ENCODE measurements around the gene ARID1B.

ARID1B gene

GRCh38 chr6:157229132-157229618 lies 452.0 kb downstream of the ARID1B start:
- H3K4me1 ChIP-seq (ENCODE audit: low read length), result peaks cover 2% of the 10 kb centered on the region; the same call in 1 of the 2 replicates
- H3K27ac ChIP-seq (ENCODE audit: low read length), result peak overlapping the region; percentile 48; the same call in 1 of the 2 replicates
- no peak overlapping the region for H3K9ac ChIP-seq (ENCODE audit: low read length)
- no peak overlapping the region for H2AFZ ChIP-seq (ENCODE audit: low read length)
- H3F3A ChIP-seq (ENCODE audit: insufficient read depth, low read length), result no peaks in the 10 kb centered on the region
- H3K4me2 ChIP-seq (ENCODE audit: low read depth, low read length), result no peak overlapping the region
- no peak for DNase-seq
- no peaks in the 10 kb centered on the region for H3K36me3 ChIP-seq (replicated peaks; ENCODE audit: insufficient read depth, low read length)
- TF ChIP-seq EZH2phosphoT487 (IDR thresholded peaks at IDR 0.05; ENCODE audit: low read length) (no peak), EZH2 (optimal IDR thresholded peaks at IDR 0.05; ENCODE audit: low read depth, low read length) (no peak), CTCF (IDR thresholded peaks at IDR 0.05; ENCODE audit: low read length) (no peak)
- H3K79me2 ChIP-seq (ENCODE audit: low read length), result no peaks in the 10 kb centered on the region
- no peaks in the 10 kb centered on the region for H3K9me2 ChIP-seq (replicated peaks; ENCODE audit: insufficient read depth, low read length)
- no peaks in the 10 kb centered on the region for H4K20me1 ChIP-seq (ENCODE audit: insufficient read depth, low read length)
- H3K4me3 ChIP-seq (ENCODE audit: low read length), result no peak overlapping the region
- no peaks in the 10 kb centered on the region for H3K9me3 ChIP-seq (replicated peaks; ENCODE audit: insufficient read depth, low read length)
- H3K27me3 ChIP-seq (replicated peaks; ENCODE audit: insufficient read depth, low read length), result no peaks in the 10 kb centered on the region

- no peaks in the 10 kb centered on the region for H4K20me1 ChIP-seq (ENCODE audit: insufficient read depth, low read length)
- H3K36me3 ChIP-seq (replicated peaks; ENCODE audit: insufficient read depth, low read length), result no peaks in the 10 kb centered on the region
- no peaks in the 10 kb centered on the region for H3K27me3 ChIP-seq (replicated peaks; ENCODE audit: insufficient read depth, low read length)
- no peaks in the 10 kb centered on the region for H3K79me2 ChIP-seq (ENCODE audit: low read length)
- H3K9me3 ChIP-seq (replicated peaks; ENCODE audit: insufficient read depth, low read length), result no peaks in the 10 kb centered on the region
- H3K9me2 ChIP-seq (replicated peaks; ENCODE audit: insufficient read depth, low read length), result no peaks in the 10 kb centered on the region
- DNase-seq, result peak; percentile 27
- H3K4me1 ChIP-seq (ENCODE audit: low read length), result peaks cover 2% of the 10 kb centered on the region; the same call in 1 of the 2 replicates
- TF ChIP-seq CTCF (IDR thresholded peaks at IDR 0.05; ENCODE audit: low read length), result no peak
- no peak for TF ChIP-seq EZH2 (optimal IDR thresholded peaks at IDR 0.05; ENCODE audit: low read depth, low read length)
- no peak for TF ChIP-seq EZH2phosphoT487 (IDR thresholded peaks at IDR 0.05; ENCODE audit: low read length)
- H3K9ac ChIP-seq (ENCODE audit: low read length), result no peak overlapping the region
- H3K4me2 ChIP-seq (ENCODE audit: low read depth, low read length), result no peak overlapping the region
- no peaks in the 10 kb centered on the region for H3F3A ChIP-seq (ENCODE audit: insufficient read depth, low read length)
- H3K4me3 ChIP-seq (ENCODE audit: low read length), result no peak overlapping the region
- H2AFZ ChIP-seq (ENCODE audit: low read length), result no peak overlapping the region
- H3K27ac ChIP-seq (ENCODE audit: low read length), result peak overlapping the region; percentile 48; the same call in 1 of the 2 replicates
Observed at GRCh38 chr6:157229713-157230112, 452.5 kb downstream of the ARID1B start.

GRCh38 chr6:157230910-157231309 lies 453.7 kb downstream of the ARID1B start:
- no peak for DNase-seq
- Histone ChIP-seq H3K27me3 (replicated peaks; ENCODE audit: insufficient read depth, low read length) (no peaks in the 10 kb centered on the region), H3K9me3 (replicated peaks; ENCODE audit: insufficient read depth, low read length) (no peaks in the 10 kb centered on the region), H3K79me2 (ENCODE audit: low read length) (no peaks in the 10 kb centered on the region), H3K4me2 (ENCODE audit: low read depth, low read length) (no peak overlapping the region), H3K27ac (ENCODE audit: low read length) (no peak overlapping the region), H3K9me2 (replicated peaks; ENCODE audit: insufficient read depth, low read length) (no peaks in the 10 kb centered on the region), H3K4me1 (ENCODE audit: low read length) (peaks cover 2% of the 10 kb centered on the region; the same call in 1 of the 2 replicates), H3K4me3 (ENCODE audit: low read length) (no peak overlapping the region), H4K20me1 (ENCODE audit: insufficient read depth, low read length) (no peaks in the 10 kb centered on the region), H3K36me3 (replicated peaks; ENCODE audit: insufficient read depth, low read length) (no peaks in the 10 kb centered on the region), H2AFZ (ENCODE audit: low read length) (no peak overlapping the region), H3K9ac (ENCODE audit: low read length) (no peak overlapping the region), H3F3A (ENCODE audit: insufficient read depth, low read length) (no peaks in the 10 kb centered on the region)
- TF ChIP-seq EZH2 (optimal IDR thresholded peaks at IDR 0.05; ENCODE audit: low read depth, low read length) (no peak), EZH2phosphoT487 (IDR thresholded peaks at IDR 0.05; ENCODE audit: low read length) (no peak), CTCF (IDR thresholded peaks at IDR 0.05; ENCODE audit: low read length) (no peak)

All from MM.1S (cell line).